NCI-H1417 (cell line): ENCODE results near the gene TRIM9.

Experiments
- DNase-seq, 3 experiments: peaks; one replicate each; lab custom pipeline; 2025; lab: John Stamatoyannopoulos, UW

TRIM9 gene

DNA sequence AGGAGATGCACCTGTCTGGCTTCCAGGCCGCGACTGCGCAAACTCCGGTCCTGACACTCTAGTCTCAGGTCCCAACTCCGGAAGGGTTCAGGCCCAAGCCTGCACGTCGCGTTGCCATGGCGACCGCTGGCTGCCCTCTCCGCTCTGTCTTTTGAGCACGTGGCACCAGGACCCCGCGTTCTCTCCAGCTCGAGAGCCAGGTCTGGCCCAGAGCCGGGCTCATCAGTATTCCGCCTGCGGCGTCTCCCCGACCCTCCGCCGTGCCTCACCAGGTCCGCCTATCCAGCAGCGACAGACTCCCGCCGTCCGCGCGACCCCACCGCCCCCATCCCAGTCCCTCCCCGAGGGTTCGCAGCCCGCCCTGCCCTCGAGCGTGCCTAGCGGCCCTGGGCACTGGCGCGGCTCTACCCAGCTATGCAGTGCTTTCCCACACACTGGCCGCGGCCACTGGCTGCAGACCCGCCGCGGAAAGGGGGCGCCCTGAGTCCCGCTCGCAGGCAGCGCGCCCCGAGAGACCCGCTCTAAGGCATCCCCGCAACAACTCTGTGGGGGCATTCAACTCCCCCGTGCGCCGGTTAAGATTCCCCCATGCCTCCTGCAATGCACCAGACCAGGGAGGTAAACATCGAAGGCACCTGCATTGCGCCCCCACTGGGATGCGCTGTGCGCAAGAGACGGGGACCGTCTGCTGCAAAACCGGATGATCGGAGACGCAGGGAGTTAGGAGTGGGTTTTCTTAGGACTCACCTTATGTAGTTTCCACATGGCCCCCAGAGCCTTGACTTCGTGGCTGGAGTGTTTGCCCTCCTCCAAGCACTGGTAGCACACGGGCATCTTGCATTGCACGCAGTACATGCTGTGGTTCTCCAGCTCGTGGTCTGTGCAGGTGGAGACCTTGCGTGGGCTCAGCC, 1.3 kb downstream of the TRIM9 start:
- DNase-seq = peak; percentile 90 to 95 (median 92)

DNA sequence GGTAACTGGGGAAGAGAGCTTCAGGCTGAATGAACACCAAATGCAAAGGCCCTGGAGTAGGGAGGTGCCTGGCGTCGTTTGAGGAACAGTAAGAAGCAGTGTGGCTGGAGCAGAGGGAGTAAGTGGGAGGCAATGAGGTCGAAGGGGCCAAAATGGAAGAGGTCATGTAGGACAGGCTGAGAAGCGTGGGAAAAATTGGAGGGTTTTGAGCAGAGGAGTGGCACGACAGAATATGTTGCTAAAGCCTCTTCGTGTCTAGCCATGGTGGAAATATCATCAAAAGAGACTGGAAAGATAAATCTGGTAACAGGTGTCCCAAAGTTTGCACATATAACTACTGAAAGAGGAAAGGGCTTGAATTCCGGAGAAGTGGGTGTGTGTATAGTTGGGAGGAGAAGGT, 1.9 kb downstream of the TRIM9 start:
- DNase-seq = no peak

DNA sequence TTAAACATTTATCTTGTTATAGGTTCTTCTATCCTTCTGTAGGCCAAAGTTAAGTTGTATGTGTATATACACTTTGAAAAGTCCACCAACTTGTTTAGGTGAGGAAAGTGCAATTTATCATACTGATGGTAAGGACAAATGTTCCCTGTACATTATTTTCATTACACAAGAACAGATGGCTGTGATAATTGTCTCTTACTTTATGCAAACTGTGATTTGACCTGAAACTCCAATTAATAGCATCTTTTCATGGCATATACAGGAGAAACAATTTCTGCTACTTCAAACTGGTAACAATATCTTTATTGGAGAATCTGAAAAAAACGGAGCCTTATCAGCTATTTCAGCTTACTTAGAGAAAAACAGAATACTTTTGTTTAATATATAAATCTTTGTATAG, 5.6 kb downstream of the TRIM9 start:
- no peak for DNase-seq

DNA sequence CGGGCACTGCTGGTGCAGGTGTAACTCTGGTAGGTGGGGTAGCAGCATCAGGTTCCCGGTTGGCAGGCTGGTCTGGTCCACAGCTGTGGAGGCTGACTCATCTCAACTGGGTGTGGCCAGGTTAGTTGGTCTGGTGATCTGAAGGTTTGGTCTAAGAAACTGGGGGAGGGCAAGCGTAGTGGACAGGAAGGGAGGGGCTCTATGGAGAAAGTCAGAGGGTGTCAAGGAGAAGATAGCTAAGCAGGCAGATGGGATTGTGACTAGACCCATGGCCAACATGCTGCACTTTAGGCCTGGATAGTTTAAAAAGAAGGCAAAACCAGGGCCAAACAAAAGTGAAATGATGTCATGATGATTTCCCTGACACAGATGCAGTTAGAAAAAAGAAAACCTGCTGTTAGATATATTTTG, 7.9 kb downstream of the TRIM9 start:
- DNase-seq = no peak

DNA sequence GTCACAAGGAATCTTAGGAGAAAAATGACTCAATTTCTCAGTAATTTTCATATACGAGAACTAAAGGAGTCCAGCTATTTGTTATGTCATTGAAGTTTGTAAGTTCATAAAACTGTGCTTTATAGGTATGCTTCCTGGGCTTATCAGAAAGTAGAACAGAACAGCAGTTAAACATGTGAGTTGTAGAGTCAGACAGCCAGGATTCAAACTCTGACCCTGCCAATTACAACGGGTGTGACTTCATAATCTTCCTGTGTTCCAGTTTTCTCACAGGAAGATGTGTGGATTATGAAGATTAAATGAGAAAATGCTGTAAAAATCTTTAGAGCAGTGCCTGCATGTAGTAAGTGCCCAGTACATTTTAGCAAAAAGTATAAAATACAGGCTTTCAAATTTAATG, 8.9 kb downstream of the TRIM9 start:
- DNase-seq = no peak

DNA sequence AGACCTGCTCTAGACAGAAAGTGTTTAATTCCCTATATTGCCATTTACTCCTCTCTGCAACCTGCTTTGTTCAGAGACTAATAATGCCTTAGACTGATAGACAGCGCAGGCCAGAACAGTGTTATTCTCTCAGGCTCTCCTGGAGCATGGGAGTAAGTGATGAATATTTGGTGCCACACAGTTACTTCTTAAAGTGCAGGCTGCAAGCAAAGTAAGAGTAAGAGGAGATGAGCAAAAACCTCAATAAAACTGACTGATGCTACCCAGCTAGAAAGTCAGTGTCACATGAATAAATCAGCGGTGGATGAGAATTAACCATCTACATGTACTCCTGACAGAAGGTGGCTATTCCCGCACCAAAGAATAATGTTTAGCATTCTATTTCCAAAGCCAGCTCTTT, 9.9 kb downstream of the TRIM9 start:
- DNase-seq = no peak

DNA sequence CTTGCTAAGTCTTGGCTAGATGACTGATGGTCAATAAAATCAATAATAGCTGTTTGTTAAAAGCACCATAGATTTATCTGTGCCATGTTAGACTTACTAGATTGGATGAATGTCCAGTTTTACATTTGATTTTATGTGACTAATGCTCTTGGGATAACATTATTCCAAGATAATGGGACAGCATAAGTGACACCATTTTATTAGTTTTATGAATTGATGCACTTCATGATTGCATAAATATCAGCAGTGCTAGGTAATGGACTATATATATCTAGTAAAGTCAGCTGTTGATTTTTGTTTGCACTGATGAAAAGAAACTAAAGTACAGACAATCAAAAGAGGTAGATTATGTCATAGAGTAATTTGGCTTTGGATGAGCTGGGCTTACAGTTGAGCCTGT, 10.4 kb downstream of the TRIM9 start:
- DNase-seq = peak in 1 of 3 experiments; percentile 30

DNA sequence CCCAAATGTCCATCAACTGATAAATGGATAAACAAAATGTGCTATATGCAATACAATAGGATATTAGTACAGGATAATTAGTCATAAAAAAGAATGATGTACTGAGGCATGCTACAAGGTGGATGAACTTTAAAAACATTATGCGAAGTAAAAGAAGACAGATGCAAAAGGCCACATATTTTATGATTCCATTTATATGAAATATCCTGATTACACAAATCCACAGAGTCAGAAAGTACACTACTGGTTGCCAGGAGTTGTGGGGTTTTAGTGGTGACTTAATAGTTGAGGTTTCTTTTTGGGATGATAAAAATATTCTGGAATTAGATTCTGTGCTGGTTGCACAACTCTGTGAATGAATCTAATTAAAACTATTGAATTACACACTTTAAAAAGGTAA, 12.6 kb downstream of the TRIM9 start:
- DNase-seq = no peak

DNA sequence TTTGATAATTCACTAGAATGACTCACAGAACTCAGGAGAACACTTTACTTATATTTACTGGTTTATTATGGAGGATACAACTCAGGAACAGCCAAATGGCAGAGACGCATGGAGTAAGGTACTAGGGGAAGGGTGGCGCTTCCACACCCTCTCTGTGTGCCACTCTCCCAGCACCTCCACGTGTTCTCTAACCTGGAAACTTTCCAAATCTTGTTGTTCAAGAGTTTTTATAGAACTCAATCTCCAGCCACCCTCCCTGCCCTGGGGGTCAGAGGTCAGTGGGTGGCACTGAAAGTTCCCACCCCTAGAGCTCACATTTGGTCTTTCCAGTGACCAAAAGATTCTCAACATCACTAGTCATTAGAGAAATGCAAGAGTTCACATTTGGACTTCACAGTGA, 13.2 kb downstream of the TRIM9 start:
- DNase-seq = no peak

DNA sequence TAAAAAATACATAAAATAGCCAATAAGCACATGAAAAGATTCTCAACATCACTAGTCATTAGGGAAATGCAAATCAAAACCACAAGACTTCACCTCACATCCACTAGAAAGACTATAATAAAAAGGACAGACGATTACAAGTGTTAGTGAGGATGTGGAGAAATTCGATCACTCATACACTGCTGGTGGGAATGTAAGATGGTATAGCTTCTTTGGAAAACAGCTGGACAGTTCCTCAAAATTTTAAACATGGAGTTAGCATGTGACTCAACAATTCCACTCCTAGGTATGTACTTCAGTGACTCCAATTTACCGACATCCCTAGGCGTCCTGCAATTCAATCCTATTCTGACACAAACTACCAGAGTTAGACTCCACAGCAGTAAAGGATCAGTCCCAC, 13.7 kb downstream of the TRIM9 start:
- DNase-seq = no peak

DNA sequence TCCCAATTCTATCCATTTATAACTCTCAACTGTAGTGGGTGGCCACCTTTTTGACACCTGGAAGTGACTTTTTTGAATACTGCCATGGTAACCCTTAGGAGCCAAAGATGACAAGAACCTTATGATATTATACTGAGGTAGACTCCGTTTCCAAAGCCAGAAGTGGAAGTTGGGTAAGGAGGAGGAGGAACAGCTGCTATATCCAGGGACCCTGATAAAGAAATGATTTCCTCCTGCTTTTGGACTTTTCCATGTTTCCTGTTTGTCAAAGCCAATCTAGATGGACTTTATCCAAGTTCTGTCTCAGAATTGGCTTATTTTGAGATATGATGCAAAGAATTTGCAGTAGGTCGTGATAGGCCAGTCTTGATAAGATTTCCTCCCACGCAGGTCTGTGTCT, 14.3 kb downstream of the TRIM9 start:
- DNase-seq = no peak

DNA sequence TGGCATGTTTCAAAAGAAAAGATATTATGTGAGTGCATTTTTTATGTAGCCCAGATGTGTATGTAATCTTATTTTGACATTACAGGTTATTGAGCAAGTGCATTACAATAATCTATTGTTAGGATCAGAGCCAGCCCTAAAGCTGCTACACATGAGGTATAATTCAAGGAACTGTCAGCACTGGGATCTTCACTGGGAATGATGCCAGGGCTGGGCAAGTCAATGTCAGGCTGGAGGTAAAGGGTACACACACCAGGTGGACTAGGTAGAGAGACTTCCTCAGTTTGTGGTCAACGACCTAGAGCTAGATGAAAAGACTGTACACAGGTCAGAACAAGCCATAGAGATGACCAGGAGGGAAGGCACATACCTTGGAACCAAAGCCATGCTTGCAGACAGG, 15.4 kb downstream of the TRIM9 start:
- peak in 1 of 3 experiments; percentile 31 for DNase-seq

DNA sequence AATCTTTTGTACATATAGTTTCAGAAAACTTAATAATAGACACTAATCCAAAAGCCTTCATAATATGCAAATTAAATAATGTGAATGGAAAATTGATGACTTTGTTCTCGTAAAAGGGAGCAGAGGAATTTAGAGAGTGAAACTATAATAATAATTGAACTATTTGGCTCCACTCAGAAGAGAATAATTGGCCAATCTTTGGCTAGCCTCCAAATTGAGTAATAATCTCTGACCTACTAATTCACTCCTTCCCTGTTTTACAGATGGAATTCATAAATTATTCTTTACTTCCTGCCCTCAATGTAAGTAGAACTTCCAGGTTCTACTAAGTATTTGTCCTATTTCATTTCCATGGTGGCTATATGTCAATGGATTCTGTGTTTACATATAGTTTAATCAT, 15.8 kb downstream of the TRIM9 start:
- peak in 1 of 3 experiments; percentile 31 for DNase-seq

DNA sequence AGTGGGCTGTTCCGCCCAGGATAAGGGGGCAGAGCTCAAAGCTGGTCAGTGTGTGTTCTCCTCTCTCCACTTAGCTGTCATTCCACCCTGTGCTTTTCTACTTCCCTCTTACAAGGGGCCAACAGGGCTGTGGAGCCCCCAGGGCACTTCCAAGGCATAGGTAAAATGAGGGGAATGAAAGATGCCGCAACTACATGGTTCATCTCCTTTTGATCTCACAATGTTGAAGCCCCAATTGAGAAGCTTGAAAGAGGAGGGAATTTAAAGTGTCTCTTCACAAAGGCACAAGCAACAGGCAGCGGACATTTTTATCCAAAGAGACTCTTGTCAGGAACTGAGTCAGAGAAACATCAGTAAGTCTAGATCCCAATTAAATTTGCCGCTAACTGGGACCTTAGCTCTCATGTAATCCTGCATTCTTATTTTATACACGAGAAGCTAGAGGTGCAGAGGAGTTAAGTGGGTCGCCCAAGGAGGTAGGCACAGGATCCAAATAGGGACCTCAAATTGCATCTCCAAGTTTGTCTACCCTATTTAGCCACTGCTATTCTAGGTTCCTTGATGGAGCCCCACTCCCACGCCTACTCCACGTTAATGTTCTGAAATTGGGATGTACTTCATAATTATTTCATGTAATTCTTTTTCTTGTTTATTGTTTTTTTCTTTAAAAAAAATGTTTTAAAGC, 20.1 kb downstream of the TRIM9 start:
- DNase-seq = no peak

DNA sequence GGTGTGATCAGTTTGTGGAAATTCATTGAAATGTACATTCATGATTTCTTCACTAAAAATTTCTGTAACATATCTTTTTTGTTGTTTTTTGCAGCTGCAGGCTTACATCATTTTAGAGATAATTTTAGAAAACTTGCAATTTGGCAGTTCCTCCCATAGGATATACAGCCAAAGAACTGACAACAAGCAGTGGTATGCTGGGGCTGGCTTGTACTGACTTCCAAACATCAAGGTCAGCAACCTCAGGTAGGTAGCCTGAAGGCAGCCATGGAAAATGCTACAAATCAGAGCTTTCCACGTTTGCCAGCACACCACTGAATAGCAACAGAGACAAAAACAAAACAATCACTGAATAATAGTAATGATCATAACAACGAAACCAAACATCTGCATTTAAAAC, 21.2 kb downstream of the TRIM9 start:
- no peak for DNase-seq

DNA sequence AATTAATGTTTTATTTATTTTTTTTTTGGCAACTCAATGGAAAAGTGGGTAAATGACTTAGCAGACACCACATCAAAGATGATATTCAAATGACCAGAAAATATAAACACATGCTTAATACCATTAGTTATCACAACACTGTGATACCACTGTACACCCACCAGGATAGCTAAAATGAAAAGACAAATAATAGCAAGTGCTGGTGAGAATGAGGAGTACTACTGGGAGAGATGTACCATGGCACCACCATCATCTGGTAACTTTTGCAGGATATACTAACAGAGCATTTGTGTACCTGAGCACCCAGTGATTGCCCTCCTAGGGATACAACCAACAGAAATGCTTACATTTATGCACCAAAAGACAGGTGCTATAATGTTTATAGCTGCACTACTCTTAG, 21.9 kb downstream of the TRIM9 start:
- DNase-seq = no peak

DNA sequence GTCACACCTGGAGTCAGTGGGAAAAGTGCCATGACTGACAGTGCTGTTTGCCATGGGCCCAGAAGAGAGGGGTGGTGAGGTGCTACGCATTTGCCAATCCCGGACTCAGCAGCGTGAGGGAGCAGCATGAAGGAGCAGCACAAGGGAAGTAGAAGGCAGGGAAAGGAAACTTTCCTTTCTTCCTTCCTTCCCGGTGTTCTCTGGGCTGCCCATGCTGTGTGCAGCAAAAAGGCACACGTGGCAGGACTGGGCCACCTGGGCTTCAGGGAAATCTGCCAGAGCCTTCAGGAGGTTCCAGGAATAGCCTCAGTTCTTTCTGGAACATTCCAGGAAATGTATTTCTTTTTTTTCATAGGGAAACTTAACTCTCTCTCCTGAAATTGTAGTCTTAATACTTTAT, 23.0 kb downstream of the TRIM9 start:
- DNase-seq = no peak

DNA sequence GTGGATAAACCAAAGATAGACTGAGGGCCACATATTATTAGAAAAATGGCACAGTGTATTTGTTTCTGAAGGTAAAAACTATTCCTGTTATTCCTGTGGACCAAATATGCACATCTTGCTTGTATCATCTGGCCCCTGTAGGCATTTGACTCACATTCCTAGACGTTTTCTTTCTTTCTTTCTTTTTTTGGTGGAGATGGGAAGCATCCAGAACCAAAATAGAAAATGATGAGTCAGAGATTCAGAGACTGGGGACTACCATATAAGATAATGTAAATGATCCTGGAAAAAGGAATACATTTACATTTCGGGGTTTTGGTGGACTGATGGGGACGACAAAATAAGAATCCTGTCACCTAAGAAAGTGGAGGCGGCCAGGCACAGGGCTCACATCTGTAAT, 24.2 kb downstream of the TRIM9 start:
- DNase-seq = no peak

DNA sequence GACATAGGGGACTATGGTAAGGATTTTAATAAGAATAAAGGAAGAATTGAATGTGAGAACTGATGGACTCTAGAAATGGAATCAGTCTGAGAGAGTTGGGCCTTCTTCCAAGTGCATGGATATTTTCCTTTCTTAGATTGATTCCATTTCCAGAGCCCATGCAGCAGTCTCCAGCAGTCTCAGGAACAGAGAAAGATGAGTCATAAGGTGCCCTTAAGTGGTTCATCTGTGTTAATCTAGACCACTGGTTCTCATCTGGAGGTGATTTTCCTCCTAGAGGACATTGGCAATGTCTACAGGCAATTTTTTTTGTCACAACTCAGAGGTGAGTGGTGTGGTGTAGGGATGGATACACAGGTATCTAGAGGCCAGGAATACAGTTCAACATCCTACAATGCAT, 25.9 kb downstream of the TRIM9 start:
- no peak for DNase-seq

DNA sequence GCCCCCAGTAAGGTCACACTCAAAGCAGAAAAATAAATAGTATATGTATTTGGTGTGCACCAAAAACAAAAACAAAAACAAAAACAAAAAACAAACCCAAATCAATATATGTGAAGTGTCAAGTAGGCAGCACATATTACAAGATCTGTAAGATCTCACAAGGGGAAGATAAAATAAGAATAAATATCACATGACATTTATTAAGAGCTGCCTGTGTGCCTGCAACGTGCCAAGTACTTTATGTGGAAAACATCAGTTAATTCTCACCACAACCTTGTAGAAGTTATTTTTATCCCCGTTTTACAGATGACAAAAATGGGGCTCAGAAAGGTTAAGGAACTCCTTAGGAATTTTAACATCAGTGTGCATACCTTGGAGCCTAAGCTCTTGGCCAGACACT, 26.6 kb downstream of the TRIM9 start:
- DNase-seq = no peak

DNA sequence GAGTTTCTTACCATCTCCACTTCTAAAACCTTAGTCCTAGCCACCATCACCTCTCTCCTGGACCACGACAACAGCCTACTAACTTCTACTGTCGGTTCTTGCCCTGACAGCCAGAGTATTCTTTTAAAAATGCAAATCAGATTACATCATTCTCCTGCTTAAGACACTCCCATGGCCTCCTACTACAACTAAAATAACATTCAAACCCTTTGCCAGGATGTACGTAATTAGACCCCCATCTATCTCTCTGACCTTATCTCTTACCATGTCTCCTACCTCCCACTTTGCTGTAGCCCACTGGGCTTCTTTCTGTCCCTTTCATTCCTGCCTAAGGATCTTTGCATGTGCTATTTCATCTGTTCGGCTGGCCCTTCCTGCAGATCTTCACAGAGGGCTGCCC, 27.6 kb downstream of the TRIM9 start:
- DNase-seq = no peak

DNA sequence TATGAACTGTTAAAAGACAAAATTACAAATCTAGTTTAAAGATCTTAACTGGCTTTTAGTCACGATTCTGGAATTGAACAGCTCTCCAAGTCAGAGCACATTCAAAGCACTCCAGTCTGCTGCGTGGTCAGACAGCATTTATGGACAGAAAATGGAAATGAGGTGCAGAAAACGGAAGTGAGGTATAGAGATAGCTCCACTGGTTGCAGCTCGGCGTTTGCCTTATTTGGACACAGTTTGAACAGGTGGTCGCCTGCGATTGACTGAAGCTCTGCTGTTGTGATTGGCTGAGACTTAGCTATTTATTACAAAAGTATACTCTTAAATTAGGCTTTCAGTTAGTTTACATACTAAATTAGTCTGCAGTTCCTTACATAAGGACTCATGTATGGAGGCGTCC, 28.3 kb downstream of the TRIM9 start:
- no peak for DNase-seq

DNA sequence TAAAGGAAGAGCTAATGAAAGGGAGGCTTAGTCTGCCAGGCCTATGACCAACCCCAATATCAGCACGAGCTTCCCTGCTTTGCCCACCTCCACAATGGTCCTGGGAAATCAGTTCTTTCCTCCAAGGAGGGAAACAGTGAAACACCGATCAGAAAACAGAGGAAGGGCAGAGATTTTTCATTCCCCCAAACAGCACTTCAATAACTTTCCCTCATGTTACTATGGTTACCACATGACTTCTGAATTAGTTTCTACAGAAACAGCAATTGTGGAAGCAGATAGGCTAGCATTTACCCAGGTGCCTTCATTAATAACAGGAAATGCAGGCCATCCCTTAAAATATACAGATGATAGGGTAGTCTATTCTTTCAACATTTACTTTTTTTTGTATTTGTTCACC, 35.9 kb downstream of the TRIM9 start:
- DNase-seq = peak in 1 of 3 experiments; percentile 14

DNA sequence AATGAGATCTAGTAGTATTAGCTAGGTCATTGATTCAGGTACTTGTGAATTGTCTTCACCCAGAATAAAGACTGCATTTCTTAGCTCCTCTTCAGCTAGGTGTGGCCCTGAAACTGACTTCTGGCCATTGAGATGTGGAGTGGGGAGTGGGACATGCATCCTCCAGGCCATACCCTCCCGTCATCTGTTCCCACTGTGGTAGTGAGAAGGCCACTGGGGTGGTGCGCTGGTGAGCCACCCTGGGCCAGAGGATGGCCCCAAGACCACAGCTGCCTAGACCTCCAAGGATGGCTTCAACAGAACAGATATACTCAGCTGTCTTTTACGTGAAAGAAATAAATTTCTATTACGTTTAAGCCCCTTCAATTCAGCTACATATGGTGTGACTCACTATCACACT, 36.5 kb downstream of the TRIM9 start:
- DNase-seq = no peak
